Measurements from ENCODE around the gene GPR50.

The GPR50 gene

GRCh38 chrX:151176231-151176750 is at the start of gene GPR50:
Gene GPR50, plus strand, starts transcription at chrX:151176584. Its CDS starts 138 bp downstream, at chrX:151176722.
- no peak for DNase-seq

- no peak for DNase-seq
Measured at GRCh38 chrX:151132531-151132930, 43.9 kb upstream of the GPR50 start.

- peak; percentile 49 for DNase-seq
Measured at GRCh38 chrX:151151665-151152267, 24.6 kb upstream of the GPR50 start.

- DNase-seq: no peak
Measured at GRCh38 chrX:151153086-151153485, 23.3 kb upstream of the GPR50 start.

GRCh38 chrX:151153667-151154066 is 22.7 kb upstream of the GPR50 start:
- no peak for DNase-seq

- DNase-seq: no peak
Measured at GRCh38 chrX:151155234-151155633, 21.1 kb upstream of the GPR50 start.

- DNase-seq: no peak
Measured at GRCh38 chrX:151161690-151162089, 14.7 kb upstream of the GPR50 start.

- peak; percentile 24 for DNase-seq
Measured at GRCh38 chrX:151167791-151168345, 8.5 kb upstream of the GPR50 start.

GRCh38 chrX:151169783-151170182 is 6.6 kb upstream of the GPR50 start:
- DNase-seq: no peak

GRCh38 chrX:151174581-151175282 is 1.7 kb upstream of the GPR50 start:
- DNase-seq: no peak

- DNase-seq: no peak
Measured at GRCh38 chrX:151175283-151176062, 911 bp upstream of the GPR50 start.

- no peak for DNase-seq
Measured at GRCh38 chrX:151177141-151178027, 1.0 kb downstream of the GPR50 start.

- DNase-seq: no peak
Measured at GRCh38 chrX:151178746-151179145, 2.4 kb downstream of the GPR50 start.

- no peak for DNase-seq
Measured at GRCh38 chrX:151180400-151180799, 4.0 kb downstream of the GPR50 start.

- no peak for DNase-seq
Measured at GRCh38 chrX:151181088-151181487, 4.7 kb downstream of the GPR50 start.

GRCh38 chrX:151183233-151183753 is 6.9 kb downstream of the GPR50 start:
- DNase-seq: no peak

GRCh38 chrX:151183912-151184565 is 7.7 kb downstream of the GPR50 start:
- no peak for DNase-seq

GRCh38 chrX:151184705-151185104 is 8.3 kb downstream of the GPR50 start:
- DNase-seq: no peak

- DNase-seq: no peak
Measured at GRCh38 chrX:151206871-151207270, 30.5 kb downstream of the GPR50 start.

- no peak for DNase-seq
Measured at GRCh38 chrX:151225843-151226242, 49.5 kb downstream of the GPR50 start.

- DNase-seq: no peak
Measured at GRCh38 chrX:151226941-151227340, 50.6 kb downstream of the GPR50 start.
